ENCODE results near the gene CSTA.

CSTA gene, protein sequence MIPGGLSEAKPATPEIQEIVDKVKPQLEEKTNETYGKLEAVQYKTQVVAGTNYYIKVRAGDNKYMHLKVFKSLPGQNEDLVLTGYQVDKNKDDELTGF

DNA sequence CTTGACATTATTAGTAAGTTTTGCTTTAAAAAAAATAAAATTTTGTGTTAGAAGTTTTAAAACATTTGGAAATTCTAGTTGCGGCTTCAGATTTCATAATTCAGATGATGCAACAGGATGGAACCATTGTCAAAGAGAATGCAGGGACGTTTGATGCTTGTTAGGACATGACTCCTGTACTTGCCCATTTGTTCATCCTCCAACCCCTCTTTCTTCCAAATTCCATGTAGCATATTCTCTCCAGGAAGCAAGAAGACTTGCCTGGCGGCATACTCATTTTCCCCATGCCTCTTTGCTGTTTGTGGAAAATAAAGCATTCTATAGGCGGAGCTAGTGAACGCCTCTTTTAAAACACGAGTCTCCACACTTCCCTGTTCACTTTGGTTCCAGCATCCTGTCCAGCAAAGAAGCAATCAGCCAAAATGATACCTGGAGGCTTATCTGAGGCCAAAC lies at the start of gene CSTA:
CSTA (plus strand) TSS at position 378 of the 453 bp plus-strand sequence; CDS start at position 423, 45 bp downstream.
- no peak for DNase-seq

DNA sequence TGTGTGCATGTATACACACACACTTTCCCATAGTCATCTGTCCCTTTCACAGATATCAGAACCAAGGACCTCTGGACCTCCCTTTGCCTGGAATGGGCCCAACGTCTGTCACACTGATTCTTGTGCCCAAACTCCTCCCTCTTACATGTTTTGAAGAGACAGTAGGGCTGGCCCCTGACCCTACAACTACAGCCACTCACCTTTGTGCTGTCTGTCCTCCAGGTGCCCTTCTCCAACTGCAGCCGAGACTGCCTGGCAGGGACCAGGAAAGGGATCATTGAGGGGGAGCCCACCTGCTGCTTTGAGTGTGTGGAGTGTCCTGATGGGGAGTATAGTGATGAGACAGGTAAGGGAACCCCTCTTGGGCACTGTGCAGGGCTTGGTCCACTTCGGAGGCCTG lies 43.2 kb upstream of the CSTA start:
- no peak for DNase-seq

DNA sequence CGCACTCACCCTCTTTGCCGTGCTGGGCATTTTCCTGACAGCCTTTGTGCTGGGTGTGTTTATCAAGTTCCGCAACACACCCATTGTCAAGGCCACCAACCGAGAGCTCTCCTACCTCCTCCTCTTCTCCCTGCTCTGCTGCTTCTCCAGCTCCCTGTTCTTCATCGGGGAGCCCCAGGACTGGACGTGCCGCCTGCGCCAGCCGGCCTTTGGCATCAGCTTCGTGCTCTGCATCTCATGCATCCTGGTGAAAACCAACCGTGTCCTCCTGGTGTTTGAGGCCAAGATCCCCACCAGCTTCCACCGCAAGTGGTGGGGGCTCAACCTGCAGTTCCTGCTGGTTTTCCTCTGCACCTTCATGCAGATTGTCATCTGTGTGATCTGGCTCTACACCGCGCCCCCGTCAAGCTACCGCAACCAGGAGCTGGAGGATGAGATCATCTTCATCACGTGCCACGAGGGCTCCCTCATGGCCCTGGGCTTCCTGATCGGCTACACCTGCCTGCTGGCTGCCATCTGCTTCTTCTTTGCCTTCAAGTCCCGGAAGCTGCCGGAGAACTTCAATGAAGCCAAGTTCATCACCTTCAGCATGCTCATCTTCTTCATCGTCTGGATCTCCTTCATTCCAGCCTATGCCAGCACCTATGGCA lies 41.1 kb upstream of the CSTA start:
- no peak for DNase-seq

DNA sequence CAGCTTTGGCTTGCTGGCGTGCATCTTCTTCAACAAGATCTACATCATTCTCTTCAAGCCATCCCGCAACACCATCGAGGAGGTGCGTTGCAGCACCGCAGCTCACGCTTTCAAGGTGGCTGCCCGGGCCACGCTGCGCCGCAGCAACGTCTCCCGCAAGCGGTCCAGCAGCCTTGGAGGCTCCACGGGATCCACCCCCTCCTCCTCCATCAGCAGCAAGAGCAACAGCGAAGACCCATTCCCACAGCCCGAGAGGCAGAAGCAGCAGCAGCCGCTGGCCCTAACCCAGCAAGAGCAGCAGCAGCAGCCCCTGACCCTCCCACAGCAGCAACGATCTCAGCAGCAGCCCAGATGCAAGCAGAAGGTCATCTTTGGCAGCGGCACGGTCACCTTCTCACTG lies 40.6 kb upstream of the CSTA start:
- DNase-seq = no peak

DNA sequence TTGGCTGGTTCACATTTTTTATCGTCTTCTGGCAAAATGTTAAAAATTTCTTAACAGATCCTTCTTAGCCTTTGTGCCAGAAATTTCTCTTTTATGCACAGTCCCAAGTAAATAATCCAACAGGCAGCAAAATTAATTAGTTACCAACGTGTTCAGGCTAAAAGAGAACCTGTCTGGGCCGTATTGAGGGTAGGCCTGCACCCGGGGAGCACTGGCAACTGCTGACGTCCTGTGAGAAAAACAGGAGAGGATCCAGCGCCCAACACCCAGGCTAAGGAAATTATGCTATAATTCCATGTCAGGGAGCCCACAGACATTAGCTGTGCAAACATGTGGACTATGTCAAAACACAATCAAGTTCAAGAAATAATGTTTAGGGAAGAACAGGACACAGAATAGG lies 30.7 kb upstream of the CSTA start:
- no peak for DNase-seq

DNA sequence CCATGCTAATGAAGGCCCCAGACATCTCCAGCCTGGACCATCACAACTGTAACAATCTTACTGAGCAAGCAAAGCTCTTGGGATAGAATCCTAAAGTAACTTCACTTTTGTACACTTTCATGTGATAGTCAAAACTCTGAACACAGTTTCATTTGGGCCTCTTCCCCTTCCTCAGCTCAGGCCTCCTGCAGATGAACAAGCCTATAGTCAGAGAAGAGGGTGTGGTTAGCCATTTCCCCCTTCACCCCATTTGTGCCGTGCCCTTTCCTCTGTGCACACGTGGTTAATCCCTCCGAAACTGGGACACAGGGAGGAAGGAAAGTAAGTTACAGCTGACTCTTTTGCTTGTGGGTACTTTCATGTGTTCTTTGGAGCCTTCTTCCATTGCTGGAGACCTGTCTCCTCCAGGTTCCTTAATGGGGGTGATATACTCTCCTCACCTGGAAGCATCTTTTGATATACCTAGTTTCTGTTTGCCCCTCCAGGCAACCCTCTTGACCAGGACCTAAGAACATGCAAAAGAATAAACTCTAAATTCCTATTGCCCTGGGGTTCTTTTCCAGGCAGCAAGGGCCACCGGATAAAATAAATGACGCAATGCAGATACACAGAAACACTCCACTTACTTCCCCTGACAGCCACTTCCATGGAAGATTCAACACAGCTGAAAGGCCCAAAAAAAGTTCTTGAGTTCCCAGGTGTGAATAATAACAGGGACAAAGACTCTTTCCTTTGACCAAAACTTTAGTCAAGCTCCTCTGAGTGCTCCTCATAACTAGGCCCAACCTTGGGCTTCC lies 29.6 kb upstream of the CSTA start:
- no peak for DNase-seq

DNA sequence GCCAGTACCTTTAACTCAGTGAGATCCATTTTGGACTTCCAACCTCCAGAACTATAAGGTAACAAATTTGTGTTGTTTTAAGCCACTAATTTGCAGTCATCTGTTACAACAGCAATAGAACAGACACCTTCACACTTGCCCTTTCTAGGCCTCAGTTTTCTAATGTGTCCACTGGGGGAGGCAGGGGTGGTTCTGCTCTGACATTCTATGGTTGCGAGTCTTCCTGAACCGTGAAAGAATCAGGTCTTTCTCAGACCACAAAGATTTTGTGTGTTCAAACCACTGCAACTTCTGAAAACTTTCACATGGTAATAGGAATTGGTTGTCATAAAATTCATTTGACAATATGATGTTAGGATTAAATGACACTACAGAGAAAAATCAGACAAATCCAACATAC lies 26.8 kb upstream of the CSTA start:
- DNase-seq = no peak

DNA sequence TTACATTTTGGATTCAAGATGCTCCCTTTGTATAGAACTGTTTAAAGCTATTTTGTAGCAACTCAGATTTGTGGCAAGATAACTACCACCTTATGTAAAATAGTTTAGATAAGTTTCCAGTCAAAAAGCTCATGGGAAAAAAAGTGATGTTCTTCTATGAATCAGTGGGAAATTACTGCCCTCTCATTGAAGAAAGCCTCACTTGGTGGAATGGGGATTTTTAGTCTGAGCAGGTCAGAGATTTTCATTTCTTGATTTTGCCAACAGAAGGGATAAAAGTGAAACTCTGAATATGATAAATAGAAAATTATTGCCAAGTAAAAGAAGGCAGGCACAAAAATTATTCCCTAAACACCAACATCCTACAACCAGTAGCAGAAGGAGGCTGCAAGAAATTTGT lies 25.8 kb upstream of the CSTA start:
- no peak for DNase-seq

DNA sequence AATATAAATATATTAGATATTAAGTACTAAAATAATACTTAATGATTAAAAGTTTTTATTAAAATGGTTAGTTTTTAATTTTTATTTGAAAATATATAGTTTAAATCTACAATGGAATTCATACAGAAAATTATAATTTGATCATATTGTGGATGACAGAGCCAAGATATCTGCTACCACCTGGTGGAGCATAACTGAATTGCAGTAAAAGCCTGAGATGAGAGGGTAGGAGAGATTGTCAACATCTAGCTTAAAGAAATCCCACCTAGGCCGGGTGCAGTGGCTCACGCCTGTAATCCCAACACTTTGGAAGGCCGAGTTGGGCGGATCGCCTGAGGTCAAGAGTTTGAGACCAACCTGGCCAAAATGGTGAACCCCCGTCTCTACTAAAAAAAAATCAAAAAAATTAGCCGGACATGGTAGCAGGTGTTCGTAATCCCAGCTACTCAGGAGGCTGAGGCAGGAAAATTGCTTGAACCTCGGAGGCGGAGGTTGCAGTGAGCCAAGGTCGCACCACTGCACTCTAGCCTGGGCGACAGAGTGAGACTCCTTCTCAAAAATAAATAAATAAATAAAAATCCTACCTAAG lies 25.1 kb upstream of the CSTA start:
- DNase-seq = no peak

DNA sequence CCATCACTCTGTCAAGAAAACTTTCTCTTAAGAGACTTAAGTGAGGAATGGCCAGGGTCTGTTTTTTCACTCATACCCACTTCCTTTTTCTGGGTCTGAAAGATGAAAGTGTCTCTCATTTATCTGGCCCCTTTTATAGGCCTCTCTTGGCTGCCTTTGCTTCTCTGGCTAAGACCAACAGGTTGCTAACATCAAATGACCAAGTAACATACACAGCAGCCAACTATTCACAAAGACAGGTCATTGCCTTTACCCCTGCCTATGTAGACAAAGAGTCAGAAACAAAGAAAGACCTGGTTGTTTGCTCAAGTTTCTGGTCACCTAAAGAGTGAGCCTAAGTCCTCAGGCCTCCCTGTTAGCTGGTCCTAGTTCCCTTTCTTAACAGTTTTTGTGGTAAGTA lies 24.0 kb upstream of the CSTA start:
- DNase-seq = no peak

DNA sequence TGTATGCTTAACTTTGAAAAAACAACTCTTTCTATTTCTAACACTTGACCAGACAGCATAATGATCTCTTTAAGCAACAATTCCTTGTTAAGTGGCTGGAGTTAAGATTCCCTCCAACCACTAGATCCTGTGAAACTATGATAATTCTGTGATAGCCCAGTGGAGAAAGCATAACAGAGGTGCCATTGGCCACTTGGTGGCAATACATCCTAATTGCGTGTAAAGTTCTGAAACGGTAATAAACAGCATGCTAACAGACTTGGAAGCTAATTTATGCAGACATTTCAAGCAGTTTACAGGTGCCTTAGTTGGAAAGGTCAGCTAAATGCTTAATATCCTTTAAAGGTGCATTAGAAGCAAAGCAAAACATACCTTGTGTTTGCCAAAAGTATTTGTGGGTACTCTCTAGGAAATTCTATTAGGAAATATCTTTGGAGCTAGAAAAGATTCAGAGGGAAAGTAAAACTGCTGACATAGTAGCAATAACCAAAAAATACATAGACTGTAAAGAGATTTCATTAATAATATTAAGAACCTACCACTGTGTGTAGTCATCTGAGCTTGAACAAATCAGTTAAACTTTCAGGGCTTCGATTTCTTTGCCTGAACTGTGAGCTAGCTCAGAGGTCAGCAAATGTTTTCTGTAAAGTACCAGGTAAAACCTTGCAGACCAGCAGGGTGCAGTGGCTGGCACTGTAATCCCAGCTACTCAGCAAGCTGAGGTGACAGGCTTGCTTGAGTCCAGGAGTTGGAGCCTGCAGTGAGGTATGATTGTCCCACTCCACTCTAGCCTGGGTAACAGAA lies 19.0 kb upstream of the CSTA start:
- no peak for DNase-seq

DNA sequence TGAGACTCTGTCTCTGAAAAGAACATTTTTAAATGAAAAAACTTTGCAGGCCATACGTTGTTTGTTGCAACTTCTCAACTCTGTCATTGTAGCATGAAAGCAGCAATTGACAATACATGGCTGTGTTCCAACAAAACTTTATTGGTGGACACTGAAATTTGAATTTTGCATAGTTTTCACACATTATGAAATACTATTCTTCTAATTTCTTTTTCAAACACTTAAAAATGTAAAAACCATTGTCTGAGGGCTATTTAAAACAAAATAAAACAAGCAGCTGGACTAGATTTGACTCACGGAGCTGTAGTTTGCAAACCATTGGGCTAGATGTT lies 18.5 kb upstream of the CSTA start:
- DNase-seq = no peak

DNA sequence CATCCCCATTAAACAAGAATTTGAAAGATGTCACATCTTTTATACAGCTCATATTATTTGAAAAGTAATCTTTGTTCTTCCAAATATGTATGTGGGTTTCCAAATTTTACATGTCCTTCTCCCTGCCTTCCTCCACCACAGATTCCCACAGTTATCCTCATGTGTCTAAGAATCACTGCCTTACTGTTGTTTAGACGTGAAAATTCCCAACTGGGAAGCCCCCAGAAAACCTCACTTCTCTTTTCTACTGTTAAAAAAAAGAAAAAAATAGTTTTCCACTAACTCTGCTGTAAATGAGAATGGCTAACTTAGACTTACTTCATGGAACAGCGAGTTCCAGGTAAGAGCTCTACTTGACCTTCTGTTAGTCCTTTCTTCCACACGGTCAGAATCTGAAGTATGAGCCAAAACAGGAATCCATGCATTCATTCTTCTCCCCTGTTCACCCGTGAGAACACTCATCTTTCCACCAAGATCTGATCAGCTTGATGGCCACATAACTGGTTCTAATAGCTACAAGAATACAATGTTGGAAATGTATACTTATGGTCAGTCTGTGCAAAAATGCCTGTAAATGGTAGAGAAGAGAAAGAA lies 17.9 kb upstream of the CSTA start:
- no peak for DNase-seq

DNA sequence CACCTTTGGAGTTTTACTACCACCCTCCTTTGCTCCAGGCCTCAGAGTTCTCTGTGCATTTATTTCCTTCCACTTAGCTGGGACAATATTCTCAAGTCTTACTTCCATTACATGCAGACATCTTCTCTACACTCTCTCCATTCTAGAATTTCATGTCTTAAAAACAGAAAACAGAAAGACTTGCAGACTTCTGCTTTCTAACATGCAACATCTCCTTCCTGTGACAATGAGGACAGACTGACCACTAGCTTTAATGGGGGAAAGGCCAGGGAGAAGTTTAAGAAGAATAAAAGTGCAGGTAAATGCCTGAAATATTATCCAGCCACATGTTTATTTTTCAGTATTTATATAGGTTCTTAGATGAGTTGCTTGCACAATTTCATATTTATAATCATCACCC lies 17.1 kb upstream of the CSTA start:
- no peak for DNase-seq

DNA sequence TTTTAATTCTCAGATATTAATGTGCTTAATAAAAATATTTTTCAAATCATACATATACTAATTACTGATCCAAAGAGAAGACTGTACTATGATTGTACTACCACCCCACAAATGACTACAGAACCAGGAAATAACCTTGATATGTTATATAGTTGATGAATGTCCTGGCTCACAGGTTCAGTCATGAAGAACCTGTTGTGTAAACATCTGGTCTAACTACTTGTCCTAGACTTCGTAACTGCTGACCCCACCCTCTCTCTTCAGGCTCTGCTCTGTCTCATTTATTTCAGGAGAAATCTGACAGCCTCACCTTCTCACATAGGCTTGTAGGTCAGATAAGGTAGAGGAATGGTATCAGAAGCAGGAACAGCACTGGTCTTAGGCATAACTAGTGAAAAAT lies 14.7 kb upstream of the CSTA start:
- no peak for DNase-seq

DNA sequence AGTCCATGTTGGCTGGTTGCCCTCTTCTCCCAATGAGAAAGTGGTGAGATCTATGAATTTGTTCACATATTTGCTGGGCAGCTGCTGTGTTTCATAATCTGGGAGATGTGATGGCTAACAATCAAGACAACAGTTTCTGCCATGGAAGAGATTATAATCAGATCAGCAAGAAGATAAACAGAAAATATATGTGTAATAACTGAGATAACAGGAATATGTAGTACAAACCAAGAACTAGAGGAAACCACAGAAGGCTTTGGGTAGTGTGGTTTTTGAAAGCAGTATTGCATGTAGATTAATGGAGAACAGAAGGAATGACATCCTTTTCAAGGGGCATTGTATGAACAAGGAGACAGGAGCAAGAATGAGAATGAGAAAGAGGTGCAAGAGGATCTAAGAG lies 12.2 kb upstream of the CSTA start:
- DNase-seq = no peak

DNA sequence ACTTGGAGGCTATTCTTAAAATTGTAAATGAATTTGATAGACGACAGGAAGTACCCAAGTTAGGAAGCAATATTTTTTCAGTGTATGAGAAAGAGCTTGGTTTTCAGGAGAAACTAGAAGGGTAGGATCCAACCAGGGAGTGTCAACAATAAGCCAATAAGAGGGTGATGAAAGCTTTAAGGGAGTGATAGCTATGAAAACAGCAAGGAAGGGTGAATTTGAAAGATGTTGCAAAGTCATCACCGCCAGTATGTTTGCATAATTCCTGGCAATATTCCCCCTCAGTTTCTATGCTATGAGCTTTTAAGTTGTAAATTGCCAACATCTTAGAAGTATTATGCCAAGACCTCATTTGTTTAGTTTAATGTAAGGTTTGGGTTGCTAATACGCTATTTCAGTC lies 11.8 kb upstream of the CSTA start:
- no peak for DNase-seq

DNA sequence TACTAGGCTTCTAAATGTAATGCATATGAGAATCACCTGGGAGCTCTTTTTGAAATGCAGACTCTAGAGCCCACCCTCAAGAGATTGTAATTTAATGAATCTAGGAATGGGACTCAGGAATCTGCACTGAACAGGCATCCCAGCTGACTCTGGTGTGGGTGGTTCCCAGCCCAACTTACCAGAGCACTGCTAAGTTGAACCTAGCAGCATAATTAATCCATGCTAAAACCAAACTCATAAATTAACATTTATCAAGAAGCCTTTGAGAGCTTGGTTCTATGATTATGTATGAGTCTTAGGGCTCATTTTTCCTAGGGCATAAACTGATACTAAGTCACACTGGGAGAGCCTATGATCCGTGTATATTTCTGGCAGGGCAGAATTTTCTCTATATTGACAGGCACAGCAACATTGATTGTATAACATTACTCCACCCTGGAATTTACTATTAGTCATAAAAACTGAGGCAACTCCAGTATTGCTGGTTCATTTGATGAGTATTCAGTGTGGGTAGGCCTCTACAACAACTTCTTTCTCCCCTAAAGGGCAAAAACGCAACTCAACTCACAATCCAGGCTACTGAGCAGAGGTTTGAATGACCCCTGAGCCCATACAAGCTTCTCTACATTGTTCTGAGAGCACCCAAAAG lies 10.7 kb upstream of the CSTA start:
- DNase-seq = no peak

DNA sequence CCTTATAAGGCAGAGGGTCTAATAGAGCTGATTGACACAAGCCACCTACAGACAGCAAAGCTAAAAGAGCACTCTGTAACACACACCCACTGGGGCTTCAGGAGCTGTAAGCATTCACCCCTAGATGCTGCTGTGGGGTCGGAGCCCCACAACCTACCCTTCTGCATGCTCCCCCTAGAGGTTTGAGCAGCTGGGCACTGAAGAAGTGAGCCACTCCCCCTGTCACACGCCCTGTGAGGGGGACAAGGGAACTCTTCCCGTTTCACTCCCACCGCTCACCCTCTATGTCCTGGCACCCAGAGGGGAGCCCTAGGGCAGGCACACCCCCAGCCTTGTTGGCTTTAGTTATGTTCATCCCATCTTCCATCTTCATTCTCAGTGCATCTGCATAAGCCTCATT lies 9.4 kb upstream of the CSTA start:
- no peak for DNase-seq

DNA sequence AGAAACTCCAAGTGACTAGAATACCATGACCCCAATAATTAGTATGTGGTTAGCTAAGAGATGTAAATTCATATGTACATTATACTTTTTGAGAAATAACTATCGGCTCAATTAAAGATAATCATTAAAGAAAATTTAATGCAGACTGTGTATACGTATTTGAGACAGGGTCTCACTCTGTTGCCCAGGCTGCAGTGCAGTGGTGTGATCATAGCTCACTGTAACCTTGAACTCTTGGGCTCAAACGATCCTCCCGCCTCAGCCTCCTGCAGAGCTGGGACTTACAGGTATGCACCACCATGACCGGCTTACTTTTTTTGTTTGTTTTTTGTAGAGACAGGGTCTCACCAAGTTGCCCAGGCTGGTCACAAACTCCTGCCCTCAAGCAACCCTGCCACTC lies 8.7 kb upstream of the CSTA start:
- no peak for DNase-seq

DNA sequence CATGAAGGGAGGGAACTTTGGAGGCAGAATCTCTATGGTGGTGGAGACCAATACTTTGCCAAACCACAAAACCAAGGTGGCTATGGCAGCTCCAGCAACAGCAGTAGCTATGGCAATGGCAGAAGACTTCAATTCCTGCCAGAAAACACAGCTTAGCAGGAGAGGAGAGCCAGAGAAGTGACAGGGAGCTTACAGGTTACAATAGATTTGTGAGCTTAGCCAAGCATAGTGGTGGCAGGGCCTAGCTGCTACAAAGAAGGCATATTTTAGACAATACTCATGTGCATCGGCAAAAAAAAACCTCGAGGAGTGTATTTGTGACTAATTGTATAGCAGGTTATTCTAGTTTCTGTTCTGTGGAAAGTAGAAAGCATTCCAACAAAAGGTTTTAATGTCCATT lies 6.4 kb upstream of the CSTA start:
- DNase-seq = no peak
